ENCODE results near the gene SLC44A4.
"Not testable (repeated sequence)": the region's sequence is repeated elsewhere in the genome, so short reads cannot be mapped to it uniquely, and the experiment has no call there.

Gene SLC44A4

DNA sequence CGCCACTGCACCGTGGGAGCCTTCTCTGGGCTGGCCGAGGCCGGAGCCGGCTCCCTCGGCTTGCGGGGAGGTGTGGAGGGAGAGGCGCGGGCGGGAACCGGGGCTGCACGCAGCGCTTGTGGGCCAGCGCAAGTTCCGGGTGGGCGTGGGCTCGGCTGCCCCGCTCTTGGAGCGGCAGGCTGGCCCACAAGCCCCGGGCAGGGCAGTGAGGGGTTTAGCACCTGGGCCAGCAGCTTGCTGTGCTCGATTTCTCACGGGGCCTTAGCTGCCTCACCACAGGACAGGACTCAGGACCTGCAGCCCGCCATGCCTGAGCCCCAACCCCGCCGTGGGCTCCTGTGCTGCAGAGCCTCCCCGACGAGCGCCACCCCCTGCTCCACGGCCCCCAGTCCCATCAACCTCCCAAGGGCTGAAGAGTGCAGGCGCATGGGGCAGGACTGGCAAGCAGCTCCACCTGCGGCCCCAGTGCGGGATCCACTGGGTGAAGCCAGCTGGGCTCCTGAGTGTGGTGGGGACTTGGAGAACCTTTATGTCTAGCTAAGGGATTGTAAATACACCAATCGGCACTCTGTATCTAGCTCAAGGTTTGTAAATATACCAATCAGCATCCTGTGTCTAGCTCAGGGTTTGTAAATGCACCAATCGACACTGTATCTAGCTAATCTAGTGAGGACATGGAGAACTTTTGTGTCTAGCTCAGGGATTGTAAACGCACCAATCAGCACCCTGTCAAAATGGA is 26.6 kb downstream of the SLC44A4 start:
- DNase-seq, result not testable (repeated sequence)

DNA sequence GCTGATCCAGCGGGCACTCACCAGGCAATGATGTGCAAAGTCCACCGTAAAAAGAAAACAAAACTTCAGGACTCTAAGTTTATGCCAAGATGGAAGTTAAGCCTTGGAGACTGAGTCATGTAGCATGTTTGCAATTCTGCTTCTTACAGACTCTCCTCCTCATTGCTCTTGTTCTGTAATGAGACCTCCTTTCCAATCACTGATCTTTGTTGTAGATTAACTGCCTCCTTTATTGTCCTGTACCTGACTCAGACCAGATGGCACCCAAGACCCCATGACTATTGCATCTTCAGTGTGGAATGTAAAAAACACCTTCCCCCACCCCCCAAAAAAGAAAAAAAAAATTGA is 27.3 kb downstream of the SLC44A4 start:
- DNase-seq, result no peak

DNA sequence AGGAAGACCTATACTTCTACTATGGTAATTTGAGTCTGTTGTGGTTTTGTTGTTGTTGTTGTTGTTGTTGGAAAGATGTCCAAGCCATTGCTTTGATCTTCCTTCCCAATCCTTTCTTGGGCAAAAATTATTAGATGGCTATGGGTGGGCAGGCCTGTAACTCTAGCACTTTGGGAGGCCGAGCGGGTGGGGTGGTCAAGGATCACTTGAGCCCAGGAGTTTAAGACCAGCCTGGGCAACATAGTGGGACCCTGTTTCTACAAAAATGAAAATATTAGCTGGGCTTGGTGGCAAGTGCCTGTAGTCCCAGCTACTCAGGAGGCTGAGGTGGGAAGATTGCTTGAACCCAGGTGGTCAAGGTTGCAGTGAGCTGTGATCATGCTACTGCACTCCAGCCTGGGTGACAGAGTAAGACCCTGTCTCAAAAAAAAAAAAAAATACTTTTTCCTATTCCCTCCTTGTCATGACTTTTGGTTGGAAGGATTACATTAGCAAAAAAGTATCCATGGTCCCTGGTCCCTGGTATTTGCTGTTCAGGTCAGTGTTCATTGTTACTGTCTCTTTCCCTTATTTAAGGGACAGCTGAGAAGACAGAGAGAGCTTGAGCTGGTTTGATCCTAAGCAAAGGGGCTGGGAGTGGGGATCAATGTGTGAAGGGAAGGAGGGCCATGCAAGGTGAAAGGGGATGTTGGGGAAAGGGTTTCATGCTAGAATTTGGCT is 27.9 kb downstream of the SLC44A4 start:
- no peak for DNase-seq

DNA sequence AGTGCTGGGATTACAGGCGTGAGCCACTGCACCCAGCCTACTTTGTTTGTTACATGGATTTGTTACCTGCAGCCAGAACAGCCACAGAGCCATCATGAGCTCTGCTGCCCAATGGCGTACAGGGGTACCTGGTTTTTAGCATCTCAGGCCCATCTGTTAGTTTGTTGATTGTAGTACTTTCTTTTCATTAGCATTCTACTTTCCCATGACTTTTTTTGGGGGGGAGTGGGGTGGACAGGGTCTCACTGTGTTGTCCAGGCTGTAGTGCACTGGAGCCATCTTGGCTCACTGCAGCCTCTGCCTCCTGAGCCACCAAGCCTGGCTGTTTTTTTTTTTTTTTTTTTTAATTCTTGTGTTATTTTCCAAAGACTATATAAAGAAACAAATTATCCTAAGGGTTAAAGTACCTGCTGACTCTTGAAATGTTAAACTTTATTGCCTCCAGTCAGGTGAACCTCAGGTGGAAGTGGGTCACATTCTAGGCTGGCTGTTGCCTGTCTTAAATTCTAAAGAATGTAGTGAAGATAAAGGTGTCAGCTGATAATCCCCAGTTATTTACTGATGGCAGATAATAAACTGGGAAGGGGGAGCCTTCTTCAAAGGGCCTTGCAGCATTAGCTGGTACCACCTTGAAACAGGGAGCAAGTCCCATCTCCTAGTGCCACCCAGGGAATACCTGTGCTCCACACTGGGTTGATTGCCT is 31.4 kb downstream of the SLC44A4 start:
- no peak for DNase-seq

DNA sequence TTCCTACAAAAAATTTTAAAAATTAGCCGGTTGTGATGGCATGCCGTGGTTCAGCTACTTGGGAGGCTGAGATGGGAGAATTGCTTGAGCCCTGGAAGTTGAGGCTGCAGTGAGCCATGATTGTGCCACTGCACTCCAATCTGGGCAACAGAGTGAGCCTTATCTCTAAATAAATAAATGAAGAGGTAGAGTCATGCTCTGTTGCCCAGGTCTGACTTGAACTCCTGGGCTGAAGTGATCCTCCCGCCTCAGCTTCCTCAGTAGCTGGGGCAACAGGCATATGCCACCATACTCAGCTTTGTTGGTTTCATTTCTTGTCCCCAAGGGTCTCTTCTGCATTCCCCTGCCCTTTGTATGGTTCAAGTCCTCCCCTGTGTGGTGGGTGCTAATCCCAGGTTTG is 34.3 kb downstream of the SLC44A4 start:
- DNase-seq, result no peak

DNA sequence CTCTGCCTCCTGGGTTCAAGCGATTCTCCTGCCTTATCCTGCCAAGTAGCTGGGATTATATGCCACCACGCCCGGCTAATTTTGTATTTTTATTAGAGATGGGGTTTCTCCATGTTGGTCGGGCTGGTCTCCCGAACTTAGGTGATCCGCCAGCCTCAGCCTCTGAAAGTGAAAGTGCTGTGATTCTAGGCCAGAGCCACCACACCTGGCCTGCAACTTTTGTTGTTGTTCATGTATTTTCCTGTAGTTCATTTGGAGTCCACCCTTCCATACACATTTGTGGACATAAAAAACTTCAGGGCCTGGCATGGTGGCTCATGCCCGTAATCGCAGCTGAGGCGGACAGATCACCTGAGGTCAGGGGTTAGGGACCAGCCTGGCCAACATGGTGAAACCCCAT is 36.7 kb downstream of the SLC44A4 start:
- DNase-seq, result no peak

DNA sequence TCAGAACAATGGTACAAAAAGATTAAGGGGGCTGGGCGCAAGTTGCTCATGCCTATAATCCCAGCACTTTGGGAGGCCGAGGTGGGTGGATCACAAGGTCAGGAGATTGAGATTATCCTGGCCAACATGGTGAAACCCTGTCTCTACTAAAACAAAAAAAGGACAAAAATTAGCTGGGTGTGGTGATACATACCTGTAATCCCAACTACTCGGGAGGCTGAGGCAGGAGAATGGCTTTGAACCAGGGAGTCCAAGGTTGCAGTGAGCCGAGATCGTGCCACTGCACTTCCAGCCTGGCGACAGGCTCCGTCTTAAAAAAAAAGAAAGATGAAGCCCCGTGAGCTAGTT is 39.0 kb downstream of the SLC44A4 start:
- DNase-seq, result not testable (repeated sequence)

DNA sequence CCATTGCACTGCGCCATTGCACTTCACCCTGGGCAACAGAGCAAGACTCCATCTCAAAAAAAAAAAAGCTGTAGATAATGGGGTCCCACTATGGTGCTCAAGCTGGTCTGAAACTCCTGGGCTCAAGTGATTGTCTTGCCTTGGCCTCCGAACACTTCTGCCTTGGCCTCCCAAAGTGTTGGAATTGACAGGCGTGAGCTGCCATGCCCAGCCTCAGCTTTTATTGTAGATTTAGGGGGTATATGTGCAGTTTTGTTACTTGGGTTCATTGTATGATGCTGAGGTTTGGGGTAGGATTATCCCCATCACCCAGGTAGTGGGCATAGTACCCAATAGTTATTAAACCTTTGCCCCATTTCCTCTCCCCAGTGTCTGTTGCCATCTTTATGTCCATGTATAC is 39.8 kb downstream of the SLC44A4 start:
- no peak for DNase-seq

DNA sequence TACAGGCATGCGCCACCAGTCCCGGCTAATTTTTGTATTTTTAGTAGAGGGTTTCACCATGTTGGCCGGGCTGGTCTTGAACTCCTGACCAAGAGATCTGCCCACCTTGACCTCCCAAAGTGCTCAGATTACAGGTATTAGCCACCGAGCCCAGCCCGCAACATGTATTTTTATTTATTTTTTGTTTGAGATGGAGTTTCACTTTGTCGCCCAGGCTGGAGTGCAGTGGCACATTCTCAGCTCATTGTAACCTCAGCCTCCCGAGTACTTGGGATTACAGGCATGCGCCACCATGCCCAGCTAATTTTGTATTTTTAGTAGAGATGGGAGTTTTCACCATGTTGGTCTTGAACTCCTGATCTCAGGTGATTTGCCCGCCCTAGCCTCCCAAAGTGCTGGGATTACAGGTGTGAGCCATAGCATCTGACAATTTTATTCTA is 40.7 kb downstream of the SLC44A4 start:
- not testable (repeated sequence) for DNase-seq

DNA sequence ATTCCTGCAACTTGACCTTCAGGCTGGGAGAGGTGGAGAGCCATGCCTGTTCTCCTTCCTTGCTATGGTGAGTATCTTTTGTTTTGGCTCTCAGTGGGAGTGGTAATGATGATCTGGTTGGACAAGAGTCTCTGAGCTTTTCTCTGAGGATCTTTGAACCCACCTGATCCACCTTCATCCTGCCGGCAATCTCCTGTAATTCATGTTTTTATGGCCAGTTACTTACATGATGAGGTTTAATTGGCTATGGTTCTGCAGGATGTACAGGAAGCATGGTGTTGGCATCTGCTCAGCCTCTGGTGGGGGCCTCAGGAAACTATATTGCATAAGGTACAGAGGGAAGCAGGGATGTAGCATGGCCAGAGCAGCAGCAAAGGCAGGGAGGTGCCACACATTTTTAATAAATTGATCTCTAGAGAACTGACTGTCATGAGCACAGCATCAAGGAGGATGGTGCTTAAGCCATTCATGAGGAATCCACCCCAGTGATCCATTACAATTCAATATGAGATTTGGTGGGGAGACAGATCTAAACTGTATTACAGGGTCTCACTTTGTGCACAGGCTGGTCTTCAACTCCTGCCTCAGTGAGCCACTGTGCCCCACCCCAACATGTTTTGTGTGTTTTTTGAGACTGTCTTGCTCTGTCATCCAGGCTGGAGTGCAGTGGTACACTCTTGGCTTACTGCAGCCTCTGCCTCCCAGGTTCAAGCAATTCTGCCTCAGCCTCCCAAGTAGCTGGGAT is 41.3 kb downstream of the SLC44A4 start:
- DNase-seq, result no peak

DNA sequence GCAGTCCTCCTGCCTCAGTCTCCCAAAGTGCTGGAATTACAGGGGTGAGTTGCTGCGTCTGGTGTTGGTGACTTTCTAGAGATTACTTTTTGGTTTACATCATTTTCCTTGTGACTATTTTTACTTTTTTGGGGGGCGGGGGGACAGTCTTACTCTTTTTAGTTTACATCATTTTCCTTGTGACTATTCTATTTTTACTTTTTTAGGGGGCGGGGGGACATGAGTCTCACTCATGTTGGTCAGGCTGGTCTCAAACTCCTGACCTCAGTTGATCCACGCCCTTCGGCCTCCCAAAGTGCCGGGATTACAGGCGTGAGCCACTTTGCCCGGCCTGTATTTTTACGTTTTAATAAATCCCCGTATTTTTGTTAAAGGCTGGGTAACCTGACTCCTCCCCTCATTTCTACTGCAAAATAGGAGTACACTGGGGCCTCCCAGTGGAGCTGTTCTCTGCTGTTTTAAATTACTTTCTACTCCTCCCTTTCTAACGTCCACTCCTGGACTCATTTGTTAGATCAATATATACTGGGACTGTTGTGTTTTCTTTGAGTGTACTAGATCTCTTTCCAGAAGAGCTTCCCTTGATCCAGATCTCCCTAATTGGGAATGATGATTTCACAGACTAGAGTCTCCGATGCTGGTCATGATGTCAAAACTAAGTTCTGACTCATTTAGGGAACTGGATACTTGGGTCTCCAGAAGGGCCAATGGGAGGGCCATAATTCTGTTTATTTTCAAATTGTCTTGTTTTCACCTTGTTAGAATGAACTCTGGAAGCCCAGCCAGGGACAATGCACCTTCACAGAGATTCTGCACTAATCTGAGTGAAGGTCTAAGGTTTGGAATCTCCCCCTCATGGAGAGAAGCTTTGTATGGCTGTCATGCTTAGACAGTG is 42.1 kb downstream of the SLC44A4 start:
- no peak for DNase-seq

DNA sequence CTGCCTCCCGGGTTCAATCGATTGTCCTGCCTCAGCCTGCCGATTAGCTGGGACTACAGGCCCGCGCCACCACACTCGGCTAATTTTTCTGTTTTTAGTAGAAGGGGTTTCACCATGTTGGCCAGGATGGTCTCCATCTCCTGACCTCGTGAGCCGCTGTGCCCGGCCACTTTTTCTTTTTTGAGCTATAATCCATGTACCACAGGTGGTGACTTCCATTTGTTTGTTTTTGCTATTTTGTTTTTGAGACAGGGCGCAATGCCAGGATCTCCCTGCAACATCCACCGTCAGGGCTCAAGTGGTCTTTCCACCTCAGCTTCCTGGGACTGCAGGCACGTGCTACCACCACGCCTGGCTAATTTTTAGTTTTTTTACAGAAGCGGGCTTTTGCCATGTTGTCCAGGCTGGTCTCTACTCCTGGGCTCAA is 42.7 kb downstream of the SLC44A4 start:
- DNase-seq, result peak; percentile 25

DNA sequence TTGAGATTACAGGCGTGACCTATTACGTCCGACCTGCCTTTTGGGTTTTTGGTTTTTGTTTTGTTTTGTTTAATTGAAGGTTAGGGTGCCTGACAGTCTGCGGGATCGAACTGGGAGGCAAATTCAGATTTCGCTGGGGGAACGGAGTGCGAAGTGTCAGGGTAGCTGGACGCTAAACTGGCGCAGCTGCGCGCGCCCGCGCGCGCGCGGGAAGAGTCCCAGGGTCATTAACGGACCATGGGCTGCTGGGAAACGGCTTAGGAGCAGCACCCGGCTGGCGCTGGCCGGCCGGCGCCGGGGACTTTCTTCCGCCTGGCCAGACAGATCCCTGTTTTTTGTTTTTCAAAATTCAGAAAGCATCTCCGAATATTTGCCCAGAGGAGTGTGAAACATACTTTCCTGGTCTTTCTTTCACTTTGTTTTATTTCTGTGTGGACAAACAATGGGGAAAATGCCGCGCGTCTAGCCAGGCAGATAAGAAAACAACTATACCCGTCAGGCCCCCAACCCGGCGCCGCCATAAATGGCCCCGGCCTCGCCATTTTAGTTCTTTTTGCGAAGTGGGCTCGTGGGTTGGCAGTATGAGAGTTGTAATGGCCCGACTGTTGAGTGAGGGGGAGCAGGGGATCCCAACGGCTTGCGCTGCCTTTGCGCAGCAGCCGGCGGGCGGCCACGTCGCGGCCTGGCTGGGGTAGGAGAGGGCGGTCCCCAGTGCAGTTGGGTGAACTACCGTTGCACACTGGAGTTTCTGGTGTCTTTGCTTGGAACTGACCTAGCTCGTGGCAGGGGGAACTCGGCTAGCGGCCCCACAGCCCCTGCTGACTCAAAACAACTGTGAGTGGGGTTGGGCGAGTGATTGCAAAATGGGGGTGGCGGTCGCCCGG is 44.2 kb downstream of the SLC44A4 start:
- DNase-seq, result peak; percentile 99

DNA sequence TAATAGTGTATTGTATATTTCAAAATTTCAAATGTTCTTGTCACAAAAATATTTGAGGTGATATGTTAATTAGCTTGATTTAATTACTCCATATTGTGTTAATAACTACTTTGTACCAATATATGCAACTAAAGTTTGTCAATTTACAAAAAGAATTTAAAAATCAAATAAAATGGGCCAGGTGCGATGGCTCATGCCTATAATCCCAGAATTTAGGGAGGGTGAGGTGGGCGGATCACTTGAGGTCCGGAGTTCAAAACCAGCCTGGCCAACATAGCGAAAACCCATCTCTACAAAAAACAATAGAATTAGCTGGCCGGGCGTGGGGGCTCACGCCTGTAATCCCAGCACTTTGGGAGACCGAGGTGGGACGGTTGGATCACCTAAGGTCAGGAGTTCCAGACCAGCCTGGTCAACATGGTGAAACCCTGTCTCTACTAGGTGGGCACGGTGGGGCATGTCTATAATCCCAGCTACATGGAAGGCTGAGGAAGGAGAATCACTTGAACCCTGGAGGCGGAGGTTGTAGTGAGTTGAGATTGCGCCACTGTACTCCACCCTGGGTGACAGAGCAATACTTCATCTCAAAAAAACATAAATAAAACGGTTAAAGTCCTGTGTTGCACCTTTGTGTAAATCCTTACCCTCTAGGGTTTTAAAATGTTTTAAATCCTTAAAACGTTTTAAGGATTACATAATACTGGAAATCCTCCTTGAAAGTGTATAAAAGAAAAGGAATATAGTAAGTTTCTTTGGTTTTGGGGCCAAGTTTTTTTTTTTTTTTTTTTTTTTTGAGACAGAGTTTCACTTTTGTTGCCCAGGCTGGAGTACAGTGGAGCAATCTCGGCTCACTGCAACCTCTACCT is 47.2 kb downstream of the SLC44A4 start:
- no peak for DNase-seq

DNA sequence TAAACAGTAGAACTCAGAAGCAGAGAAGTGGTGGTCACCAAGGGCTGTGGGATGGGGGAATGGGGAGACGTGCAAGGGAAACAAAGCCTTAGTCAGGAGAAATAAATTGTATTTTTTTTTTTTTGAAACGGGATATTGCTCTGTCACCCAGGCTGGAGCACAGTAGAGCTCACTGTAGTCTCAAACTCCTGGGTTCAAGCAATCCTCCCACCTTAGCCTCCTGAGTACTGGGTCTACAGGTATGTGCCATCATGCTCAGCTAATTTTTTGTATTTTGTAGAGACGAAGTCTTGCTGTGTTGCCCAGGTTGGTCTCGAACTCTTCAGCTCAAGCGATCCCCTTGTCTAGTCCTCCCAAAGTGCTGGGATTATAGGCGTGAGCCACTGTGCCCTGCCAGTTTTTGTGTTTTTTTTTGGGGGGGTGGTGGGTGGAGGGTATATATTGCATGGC is 47.9 kb downstream of the SLC44A4 start:
- DNase-seq, result no peak

DNA sequence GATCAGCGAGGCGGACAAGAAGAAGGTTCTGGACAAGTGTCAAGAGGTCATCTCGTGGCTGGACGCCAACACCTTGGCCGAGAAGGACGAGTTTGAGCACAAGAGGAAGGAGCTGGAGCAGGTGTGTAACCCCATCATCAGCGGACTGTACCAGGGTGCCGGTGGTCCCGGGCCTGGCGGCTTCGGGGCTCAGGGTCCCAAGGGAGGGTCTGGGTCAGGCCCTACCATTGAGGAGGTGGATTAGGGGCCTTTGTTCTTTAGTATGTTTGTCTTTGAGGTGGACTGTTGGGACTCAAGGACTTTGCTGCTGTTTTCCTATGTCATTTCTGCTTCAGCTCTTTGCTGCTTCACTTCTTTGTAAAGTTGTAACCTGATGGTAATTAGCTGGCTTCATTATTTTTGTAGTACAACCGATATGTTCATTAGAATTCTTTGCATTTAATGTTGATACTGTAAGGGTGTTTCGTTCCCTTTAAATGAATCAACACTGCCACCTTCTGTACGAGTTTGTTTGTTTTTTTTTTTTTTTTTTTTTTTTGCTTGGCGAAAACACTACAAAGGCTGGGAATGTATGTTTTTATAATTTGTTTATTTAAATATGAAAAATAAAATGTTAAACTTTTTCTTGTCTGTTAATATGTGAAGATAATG is 49.0 kb downstream of the SLC44A4 start:
- peak; percentile 66 for DNase-seq

DNA sequence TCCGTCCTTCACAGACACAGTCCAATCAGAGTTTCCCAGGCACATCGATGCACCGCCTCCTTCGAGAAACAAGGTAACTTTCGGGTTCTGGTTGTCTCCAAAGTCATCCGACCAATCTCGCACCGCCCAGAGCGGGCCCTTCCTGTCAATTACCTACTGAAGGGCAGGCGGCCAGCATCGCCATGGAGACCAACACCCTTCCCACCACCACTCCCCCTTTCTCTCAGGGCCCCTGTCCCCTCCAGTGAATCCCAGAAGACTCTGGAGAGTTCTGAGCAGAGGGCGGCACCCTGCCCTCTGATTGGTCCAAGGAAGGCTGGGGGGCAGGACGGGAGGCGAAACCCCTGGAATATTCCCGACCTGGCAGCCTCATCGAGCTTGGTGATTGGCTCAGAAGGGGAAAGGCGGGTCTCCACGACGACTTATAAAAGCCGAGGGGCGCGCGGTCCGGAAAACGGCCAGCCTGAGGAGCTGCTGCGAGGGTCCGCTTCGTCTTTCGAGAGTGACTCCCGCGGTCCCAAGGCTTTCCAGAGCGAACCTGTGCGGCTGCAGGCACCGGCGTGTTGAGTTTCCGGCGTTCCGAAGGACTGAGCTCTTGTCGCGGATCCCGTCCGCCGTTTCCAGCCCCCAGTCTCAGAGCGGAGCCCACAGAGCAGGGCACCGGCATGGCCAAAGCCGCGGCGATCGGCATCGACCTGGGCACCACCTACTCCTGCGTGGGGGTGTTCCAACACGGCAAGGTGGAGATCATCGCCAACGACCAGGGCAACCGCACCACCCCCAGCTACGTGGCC is 51.3 kb downstream of the SLC44A4 start, which contains the start of gene HSPA1B:
Gene HSPA1B, plus strand, starts transcription at position 453 of the 794 bp plus-strand sequence. Its CDS starts 213 bp downstream, at position 666.
- DNase-seq, result peak; percentile 100

DNA sequence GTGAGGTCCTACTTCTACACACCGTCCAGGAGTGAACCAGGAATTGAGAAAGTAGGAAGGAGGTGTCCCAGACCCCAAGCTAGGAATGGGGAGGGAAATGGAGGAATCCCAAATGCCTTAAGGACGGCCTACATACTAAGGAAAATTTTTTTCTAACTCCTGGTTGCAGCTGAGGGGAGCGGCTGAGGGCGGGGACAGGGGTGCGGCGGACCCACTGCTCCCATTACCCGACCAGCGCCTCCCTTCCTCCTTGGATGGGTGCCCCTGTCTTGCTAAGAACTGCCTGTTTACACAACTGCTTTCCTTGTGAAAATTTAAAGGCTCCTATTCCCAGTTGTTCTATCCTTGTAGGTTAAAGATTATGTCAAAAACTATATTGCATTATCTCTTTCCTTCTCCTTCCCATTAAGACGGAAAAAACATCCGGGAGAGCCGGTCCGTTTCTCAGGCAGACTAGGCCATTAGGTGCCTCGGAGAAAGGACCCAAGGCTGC is 52.0 kb downstream of the SLC44A4 start:
- no peak for DNase-seq
